NCI-H1105 treated with DMSO at 0.1 percent for 48 hours (cell line): ENCODE data around the gene PXDN.
A peak's percentile ranks its signal among the peaks of the same experiment; 100 is the strongest.

Source experiments
- DNase-seq: peaks from one replicate; lab custom pipeline; 2025; lab: John Stamatoyannopoulos, UW

The PXDN gene

DNA sequence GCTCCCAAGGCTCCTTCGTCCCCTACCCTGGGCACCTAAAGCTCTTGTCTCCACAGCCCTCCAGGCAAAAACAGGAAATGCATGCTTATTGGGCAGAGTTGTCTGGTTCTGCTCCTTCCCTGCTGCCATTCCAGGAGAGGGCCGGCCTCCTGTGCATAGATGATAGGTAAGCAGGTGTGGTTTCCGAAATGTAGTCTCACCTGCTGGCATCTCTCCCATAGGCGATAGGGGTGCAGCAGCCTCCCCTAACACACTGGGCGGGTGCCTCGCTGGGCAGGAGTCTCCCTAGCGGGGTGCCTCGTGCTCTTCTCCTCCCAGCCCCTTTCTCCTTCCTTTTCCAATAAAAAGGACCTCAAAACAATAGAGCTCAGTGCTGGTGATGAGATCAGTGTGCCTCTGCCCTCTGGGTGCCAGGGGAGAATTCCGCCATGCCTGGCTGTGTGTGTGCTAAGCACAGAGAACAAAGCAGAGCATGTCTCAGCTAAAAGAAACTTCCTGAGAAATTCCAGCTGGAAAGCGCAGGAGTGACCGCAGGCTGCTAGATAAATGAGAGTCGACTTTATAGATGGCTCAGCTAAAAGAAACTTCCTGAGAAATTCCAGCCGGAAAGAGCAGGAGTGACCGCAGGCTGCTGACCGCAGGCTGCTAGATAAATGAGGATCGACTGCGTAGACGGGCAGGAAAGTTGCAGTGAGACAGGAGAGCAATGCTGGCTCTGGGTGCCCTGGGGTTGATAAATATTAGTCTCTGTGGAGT is 11.3 kb upstream of the PXDN start:
- DNase-seq, result no peak

DNA sequence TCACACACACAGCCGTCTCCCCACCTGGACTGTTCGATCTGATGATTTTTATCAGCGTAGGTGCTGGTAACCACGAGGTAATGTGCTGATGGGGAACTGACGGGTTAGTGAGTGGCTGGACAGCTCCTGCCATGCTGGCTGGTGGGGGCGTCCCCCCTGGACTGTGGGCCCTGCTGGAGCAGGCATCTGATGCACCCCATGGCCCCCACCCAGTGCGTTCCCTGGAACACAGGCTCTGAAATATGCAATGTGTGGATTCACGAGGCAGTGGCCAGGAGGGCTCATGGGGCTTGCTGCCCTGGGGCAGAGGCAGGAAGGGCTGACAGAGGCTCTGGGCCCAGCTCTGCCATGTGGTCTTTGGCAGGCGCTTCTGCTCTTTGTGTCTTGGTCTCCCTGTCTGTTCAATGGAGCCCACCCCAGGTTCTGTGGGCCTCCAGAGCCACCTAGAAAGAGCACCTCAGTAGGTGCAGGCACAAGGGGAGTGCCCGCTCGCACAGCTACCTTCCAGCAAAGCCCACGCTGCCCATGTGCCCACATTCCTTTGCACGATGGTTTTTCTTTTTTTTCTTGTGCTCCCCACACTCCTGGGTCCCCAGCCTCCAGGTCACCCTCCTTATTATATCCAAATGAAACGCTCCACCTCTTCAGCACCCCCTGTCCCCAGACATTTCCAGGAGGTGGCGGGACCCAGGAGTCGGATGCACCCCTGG is 10.3 kb upstream of the PXDN start:
- DNase-seq, result no peak

DNA sequence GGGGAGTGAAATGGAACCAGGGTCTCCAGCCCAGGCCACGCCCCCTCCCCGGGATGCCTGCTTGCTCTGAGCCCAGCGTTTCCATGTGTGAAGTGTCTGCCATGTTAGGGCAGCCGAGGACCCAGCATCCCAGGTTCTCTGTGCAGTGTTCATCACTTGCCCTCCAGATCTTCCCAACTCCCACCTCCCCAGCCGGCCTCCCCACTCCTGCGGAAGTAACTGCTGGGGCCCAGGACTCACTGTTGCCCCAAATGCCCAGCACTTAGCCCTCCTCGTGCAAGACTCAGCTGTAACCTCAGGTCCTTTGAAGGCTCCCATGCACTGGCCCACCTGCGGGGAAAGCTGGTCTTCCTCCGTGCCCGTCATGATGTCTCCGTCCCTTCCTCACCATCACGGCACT is 9.7 kb upstream of the PXDN start:
- DNase-seq, result no peak

DNA sequence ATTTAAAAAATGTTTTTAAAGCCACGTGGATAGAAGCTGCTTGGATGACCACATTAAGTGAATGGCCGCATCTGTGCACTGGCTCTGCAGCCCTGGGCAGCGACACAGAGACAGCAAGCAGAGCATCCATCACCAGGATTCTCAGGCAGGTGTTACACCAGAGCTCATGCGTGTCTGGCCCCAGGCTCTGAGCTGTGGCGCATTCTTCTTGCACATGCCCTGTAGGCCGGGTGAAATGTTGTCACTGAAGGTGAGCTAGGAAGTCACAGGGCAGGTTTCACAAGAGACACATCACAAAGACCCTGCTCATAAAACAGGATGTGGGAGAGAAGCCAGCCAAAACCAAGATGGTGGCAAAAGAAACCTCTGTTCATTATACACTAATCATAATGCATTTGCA is 8.4 kb upstream of the PXDN start:
- no peak for DNase-seq

DNA sequence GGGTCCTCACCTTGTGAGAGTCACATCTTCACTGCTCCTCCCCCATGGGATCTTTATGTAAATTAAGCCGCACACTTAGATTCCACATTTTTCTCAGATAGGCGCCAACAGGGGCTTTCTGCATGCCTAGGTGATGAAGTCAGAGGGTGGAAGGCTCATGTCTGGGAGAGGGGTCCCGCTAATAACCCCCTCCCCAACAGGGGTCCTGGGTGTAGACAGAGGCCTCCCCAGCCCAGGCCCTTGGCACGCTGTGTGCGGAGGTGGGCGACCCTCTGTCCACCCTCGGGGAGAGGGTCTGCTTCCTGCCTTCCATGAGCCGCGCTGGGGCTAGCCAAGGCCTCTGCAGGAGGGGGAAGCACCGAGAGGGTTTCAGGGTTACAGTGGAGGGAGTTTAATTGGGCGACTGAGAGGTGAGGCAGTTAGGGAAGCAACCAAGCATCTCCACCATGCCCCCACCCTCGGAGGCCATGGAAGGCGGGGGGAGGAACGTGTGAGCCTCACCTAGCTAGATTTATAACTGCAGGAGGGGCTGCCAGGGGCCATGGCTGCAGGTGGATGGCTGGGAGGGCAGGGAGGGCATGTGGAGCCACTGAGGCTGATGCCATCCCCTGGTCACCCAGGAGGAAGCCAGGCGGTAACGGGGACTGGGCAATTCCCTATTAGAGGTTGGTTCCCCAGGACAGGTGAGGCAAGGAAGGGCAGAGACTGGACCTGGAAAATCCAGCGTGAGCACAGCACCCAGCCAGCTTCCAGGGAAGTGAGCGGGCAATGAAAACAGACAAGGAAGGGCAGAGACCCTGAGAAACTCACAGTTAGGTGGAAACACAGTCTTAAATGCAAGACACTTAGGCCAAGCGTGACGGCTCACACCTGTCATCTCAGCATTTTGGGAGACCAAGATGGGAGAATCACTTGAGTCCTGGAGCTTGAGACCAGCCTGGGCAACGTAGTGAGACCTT is 7.7 kb upstream of the PXDN start:
- DNase-seq, result no peak

DNA sequence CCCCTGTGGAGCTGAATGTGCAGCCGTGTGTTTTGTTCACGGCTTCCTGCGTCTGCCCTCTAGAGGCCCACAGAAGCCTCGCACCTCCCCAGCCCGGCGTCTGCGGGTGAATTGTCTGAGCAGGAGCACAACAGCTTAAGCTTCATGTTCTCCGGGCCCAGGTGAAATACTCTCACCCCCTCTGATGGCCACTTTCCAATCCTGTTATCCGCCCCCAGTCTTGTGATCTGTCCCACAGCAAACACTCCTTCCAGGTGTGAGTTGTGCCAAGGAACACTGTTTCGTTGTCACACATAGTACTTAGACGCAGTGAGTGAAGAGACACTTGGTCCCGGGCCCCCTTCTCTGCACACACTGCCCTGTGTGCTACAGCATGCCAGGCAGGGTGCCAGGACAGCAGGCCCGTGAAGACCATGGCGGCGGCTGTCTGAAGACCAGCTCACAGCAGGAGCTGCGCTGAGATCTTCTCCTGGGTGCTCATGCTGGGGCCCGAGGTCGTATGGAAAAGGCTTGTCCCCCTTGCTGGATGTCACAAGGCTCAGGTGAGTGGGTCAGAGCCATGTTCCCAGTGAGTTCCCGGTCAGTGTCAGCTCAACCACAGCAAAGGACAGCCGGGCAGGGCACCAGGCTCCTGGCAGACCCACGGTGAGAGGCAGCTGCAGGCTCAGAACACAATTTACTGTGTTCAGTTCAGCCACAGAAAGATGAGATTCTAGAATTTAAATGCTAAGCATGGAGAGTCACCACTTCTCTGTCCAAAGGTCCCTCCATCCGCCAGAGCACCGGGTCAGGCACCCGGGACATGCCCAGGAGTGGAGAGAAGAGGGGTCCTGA is 6.8 kb upstream of the PXDN start:
- peak; percentile 56 for DNase-seq

DNA sequence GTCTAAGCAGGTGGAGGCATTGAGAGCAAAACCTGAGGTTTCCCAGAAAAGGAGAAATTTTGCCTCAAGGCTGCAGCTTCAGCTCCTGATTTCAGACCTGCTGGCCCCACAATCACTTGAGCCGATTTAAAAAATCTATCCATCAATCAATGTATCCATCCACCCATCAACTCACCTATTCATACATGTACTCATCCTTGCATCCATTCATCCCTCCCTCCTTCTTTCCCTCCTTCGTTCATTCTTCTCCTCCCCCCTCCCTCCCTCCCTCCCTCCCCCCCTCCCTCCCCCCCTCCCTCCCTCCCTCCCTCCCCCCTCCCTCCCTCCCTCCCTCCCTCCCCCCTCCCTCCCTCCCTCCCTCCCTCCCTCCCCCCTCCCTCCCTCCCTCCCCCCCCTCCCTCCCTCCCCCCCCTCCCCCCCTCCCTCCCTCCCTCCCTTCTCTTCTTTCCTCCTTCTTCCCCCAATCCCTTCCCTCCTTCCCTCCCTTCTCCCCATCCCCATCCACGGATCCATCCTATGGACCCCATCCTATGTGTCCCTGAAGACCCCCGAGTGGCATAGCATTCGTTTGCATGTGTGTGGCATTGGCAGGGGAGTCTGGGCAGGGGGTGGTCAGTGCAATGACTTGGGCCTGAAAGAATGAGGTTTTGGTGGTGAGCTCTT is 6.1 kb upstream of the PXDN start:
- DNase-seq, result no peak

DNA sequence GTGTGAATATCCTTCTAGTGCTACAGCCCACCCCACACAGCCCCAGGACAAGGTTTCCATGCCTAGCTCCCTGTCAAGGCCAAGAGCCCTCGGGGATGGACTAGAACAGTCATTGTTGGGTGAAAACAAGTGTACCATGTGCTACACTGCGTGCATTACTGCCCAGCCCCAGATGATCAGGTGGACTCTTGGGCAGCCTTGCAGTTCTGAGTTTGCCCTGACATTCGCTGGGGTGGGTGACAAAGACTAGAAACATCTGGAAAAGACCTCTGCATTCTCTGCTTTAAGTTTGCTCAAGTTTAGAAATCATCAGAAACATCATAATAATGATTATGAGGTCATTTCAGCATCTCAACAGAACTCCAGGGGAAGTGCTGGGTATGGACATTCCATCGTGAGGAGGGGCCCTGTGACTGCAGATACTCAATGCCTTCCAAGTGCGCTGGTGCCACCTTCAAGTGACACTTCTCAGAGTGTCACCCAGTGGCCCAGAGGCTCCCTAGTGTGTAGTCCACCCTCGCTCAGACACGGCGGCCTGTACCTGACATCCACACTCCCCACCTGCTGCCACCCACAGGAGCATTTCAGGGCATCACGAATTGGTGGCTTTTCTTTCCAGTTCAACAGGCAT is 5.3 kb upstream of the PXDN start:
- DNase-seq, result no peak

DNA sequence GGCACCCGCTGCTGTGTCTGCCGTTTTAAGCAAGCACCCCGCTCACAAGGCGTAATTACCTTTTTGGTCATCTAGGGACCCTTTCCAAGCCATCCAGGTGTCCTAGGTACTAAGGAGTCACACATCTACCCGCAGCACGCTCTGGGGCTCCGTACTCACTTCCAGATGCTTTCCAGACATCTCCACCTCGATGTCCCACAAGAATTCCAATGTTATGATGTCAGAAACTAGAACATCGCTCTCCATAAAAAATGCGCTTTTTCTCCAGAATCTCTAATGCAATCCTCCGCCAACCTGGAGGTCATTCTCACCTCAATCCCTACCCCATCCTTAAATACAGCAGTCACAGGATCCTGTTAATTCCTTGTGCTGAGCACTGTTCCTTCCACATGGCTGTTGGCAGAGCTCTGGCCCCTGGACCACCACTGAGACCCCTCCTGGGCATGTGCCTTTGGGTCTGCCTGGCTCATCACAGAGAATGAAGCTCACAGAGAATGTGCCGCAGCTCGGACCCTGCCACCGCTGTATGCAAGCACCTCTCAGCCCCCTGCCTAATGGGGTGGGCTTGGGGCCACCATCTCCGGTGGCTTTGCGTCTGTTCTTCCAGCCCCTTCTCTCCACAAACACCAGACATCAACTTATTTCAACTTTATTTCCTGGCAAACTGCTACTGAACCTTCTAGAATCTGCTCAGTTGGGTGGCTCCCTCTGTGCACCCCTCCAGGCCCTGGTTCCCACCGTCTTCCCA is 4.6 kb upstream of the PXDN start:
- no peak for DNase-seq

DNA sequence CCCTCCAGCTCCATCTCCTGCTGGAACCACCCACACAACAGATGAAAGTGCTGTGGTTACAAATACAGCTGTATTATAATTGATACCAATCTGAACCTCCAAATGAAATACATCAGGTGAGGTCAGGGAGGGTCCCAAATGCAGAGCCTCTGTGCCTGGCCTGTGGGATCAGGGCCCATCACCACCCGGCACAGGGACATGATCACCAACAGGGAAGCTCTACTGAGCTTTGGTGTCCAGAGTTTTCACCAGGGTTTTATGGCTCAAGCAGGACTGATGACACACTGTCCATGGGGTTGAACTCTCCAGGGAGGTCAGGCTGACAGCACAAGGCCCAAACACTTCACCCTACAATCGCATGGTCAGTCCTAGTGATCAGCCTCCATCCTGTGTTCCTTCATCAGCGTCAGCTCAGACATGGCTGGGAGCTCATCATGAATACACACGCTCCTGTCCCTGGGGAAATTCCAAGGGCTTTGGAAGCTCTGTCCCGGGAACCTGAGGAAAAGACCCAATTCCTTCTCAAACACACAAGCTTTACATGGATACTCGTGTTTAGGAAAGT is 3.9 kb upstream of the PXDN start:
- no peak for DNase-seq

DNA sequence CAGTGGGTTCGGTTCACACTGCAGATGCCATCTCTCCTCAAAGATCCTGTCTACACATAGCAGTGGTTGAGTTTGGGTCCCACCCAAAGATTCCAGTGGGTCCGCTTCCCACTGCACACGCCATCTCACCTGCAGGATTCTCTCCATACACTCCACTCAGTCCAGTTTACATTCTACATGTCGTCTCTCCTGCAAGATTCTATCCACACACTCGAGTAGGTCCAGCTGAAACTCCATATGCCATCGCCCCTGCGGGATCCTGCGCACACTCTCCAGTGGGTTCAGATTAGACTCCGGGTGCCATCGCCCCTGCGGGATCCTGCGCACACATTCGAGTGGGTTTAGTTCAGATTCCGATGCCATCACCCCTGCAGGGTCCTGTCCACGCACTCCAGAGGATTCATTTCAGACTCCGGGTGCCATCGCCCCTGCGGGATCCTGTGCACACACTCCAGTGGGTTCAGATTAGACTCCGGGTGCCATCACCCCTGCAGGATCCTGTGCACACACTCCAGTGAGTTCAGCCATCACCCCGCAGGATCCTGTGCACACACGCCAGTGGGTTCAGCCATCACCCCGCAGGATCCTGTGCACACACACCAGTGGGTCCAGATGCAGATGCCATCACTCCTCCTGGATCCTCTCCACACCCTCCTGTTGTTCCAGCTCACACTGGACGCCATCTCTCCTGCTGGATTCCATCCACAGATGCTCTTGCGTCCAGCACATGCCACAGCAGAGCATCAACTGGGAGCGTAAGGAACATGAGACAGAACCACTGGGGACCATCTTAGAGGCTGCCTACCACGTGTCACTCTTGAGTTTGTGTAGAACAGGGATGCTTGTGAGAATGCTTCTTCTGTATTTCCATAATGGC is 3.0 kb upstream of the PXDN start:
- no peak for DNase-seq

DNA sequence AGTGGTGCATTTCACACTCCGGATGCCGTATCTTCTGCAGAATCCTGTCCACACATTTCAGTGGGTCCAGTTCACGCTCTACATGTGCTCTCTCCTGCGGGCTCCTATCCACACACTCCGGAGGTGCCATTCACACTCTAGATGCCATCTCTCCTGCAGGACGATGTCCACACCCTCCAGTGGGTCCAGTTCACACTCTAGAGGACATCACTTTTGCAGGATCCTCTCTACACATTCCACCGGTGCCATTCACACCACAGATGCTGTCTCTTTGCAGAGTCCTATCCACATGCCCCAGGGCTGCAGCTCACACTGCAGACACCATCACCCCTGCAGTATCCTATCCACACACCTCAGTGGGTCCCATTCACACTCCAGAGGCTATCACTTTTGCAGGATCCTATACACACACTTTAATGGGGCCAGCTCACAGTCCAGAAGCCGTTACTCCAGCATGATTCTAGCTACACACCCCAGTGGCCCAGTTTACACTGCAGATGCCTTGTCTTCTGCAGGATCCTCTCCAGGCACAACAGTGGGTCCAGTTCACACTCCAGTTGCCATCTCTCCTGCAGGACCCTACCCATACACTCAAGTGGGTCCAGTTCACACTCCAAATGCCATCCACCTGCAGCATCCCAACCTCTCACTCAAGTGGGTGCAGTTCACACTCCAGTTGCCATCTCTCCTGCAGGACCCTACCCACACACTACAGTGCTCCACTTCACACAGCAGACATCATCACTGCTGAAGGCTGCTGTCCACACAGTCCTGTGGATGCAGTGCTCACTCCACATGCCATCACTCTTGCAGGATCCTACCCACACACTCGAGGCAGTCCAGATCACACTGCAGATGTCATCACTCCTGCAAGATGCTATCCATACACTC is 2.1 kb upstream of the PXDN start:
- no peak for DNase-seq

DNA sequence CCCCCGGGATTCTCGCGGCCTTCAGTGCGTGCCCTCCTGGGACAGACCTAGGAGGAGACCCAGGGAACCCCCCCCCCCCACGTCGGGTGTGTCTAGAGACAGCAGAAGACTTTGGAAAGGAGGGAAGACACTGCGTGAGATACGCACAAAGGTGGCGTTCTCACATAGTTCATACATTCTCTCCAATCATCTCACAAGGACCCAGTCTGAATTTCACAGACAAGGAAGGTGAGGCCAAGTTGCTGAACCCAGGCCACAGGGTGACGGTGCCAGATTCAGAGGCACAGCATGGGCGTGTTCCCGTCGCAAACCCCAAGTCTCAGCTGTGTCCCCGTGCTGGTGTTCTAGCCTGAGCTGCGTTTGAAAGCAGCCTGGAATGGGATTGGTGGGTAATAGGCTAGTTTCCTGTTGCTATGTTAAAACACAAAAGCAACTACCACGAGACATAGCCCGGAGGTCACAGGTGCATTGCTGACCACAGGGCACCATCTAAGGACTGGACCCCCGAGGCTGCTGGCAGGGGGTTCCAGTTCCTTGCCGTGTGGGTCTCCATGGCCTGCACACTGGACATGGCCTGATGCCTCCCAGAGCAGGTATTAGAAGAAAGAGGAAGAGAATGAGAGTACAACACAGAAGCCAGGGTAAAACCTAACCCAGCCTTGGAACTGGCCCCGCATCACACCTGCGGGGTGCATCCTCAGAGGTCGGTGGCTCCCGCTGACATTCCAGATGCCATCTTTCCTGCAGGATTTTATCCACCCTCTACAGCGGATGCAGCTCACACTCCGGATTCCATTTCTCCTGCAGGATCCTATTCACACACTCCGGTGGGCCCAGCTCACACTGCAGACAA is 1.1 kb upstream of the PXDN start:
- no peak for DNase-seq

DNA sequence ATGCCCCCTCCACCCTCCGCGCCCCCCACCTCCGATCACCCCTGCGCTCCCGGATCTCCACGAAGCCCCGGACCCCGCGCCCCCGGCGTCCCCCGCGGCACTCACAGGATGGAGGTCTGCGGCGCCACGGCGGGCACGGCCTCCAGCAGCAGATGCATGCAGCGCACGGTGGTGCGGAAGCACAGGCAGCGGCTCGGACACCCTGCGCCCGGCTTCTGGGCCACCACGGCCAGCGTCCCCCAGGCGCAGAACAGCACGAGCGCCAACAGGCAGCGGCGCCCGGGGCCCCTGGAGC is 217 bp downstream of the PXDN start:
- no peak for DNase-seq

DNA sequence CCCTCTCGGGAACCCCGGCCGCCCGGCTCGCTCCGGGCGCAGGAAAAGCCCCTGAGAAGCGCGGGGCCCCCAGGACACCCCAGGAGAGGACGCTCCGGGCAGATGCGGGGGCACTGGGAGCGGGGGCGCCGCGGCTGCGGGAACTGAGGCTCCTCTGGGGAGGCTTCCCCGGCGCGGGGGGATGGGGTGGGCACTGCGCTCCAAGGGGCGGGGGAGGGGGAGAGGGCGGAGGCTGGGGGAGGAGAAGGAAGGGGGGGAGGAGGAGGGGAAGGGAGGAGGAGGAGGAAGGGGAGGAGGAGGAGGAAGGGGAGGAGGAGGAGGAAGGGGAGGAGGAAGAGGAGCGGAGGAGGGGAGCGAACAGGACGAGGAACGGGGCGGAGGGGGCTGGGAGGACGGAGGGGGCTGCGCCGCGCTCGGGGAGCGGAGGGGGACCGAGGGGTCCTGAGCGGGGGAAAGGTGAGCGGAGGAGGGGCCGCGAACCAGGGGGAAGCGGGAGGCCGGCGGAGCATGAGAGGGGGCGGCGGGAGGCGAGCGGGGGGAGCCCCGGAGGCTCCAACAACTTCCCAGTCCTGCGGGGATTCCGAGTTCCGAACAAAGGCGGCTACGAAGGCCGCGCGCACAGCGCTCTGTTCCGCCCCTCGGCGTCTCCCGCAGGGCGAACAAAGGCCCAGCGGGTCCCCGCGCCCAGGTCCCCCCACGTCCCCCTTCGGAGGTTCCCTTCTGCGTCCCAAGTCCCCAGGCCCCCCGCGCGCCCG is 742 bp downstream of the PXDN start:
- DNase-seq, result no peak
